HG03460 (cell line): ENCODE results near the gene MEMO1.
"Not testable (repeated sequence)": the region's sequence is repeated elsewhere in the genome, so short reads cannot be mapped to it uniquely, and the experiment has no call there.

Experiments
- ATAC-seq: cut with Tn5 transposase; IDR thresholded peaks from one replicate; pipeline ENCODE4 v1.9.1; 2021; ENCODE audit not compliant: unreplicated experiment

MEMO1 gene

GRCh38 chr2:31998731-31999383 is 12.0 kb downstream of the MEMO1 start:
- no peak for ATAC-seq

DNA sequence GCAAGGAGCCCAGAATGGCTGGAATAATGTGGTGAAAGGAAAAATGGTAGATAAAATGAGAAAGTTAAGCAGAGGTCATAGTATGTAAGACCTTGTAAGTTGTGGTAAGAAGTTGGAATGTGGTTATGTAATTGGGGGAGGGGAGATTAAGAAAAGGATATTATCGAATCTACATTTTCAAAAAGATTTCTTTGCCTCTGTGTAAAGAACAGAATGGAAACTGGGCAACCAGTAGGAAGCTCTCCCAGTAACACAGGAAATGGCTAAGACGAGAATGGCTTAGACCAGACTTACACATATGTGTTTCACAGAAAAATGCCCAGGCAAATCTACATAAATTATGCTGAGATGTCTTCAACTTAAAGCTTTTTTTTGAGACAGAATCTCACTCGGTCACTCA is 13.2 kb downstream of the MEMO1 start:
- ATAC-seq = peak; percentile 52

DNA sequence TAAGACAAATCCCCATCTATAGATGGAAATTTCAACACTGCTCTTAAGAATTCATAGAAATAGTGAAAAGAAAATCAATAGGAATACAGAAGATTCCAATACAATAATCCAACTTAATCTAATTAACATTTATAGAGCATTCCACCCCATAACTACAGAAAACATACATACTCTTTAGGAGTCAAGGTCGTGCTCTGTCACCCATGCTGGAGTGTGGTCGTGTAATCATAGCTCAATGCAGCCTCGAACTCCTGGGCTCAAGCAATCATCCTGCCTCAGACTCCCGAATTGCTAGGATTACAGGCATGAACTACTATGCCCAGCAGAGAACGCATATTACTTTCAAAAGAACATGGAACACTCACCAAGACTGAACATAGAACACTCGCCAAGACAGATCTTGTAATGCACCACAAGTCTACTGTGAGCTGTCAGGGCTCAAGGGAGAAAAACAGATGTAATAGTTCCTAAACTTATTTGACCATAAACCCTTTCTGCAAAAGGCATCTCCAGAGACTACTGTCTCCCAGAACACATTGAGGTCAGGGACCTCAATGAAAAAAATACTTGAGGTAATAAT is 14.1 kb downstream of the MEMO1 start:
- no peak for ATAC-seq

DNA sequence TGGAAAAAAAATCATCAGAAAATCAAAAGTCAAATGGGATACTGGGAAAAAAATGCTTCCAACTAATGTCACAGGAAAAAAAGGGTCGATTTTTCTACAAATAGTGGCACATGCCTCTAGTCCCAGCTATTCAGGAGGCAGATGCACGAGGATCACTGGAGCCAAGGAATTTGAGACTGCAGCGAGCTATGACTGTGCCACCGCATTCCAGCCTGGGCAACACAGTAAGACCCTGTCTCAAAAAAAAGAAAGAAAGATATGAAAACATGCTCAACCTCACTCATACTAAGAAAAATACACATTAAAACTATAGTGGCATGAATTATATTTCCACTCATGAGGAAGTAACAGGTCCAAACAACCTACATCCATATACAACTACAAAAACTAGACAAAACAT is 17.9 kb downstream of the MEMO1 start:
- ATAC-seq = no peak

DNA sequence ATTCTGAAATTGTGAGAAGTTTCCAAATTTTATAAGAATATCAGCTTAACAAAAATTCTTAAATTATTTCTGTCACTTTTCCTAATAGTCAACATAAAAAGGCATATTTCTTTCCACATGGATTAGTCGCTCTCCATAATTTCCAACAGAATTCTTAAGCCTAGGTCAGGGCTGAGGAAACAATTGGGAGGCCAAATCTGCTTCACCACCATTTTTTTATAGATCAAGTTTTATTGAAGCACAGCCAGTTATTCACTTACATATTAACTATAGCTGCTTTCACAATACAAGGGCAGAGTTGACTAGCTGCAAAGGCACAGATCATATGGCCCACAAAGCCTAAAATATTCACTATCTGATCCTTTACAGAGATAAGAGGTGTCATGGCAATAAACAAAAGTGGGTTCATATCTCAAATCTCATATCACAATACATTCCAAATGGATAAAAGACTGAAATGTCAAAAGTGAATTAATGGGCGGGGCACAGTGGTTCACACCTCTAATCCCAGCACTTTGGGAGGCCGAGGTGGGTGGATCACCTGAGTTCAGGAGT is 18.7 kb downstream of the MEMO1 start:
- no peak for ATAC-seq

GRCh38 chr2:31989946-31990345 is 20.9 kb downstream of the MEMO1 start:
- no peak for ATAC-seq

GRCh38 chr2:31987454-31988220 is 23.2 kb downstream of the MEMO1 start:
- ATAC-seq = no peak

DNA sequence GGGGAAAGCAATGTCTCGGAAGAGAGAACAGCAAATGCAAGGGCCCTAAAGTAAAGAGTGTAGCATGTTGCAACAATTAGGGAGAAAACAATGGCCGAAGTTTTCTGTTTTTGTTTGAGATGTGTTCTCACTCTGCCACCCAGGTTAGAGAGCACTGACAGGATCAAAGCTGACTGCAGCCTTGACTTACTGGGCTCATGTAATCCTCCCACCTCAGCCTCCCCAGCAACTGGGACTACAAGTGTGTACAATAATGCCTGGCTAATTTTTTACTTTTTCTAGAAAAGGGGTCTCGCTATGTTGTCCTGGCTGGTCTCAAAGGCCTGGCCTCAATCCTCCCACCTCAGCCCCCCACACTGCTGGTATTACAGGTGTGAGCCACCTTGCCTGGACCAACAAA is 23.9 kb downstream of the MEMO1 start:
- no peak for ATAC-seq

GRCh38 chr2:31983762-31984467 is 26.9 kb downstream of the MEMO1 start:
- ATAC-seq = no peak

GRCh38 chr2:31980674-31981356 is 30.0 kb downstream of the MEMO1 start:
- ATAC-seq = peak; percentile 96

DNA sequence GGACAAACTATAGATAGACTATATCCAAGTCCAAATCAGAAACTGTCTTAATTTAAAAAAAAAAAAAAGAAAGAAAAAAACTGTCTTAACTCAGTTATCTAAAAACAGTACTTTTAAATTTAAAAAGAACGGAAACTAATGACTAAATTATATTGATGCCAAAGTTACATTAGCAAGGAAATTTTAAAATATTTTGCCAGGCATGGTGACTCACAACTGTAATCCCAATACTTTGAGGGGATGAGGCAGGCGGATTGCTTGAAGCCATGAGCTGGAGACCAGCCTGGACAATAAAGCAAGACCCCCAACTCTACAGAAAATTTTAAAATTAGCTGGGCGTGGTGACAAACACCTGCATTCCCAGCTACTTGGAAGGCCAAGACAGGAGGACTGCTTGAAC is 30.9 kb downstream of the MEMO1 start:
- ATAC-seq = no peak

DNA sequence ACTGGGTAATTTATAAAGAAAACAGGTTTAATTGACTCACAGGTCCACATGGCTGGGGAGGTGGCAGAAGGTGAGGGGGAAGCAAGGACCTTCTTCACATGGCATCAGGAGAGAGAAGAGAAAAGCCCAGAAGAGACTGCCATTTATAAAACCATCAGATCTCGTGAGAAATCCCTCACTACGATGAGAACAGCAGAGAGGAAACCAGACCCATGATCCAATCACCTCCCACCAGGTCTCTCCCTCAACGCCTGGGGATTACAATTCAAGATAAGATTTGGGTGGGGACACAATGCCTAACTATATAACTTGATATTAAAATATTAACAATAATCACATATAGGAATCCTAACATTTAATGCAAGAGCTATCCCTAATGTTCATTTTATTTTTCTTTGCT is 31.8 kb downstream of the MEMO1 start:
- no peak for ATAC-seq

GRCh38 chr2:31978436-31978835 is 32.4 kb downstream of the MEMO1 start:
- ATAC-seq = no peak

DNA sequence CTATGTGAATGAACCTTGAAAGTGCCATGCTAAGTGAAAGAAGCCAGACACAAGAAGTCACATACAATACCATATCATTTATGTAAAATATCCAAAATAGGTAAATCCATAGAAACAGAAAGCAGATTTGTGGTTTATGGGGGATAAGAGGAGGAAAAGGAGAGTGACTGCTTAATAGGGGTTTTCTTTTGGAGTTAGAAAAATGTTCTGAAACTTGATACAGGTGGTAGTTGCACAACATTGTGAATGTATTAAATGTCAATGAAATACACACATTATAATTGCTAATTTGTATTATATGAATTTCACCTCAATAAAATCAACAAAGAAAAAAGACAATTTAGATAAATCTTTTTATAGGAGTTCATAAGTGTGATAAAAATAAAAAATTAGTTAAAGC is 37.1 kb downstream of the MEMO1 start:
- no peak for ATAC-seq

DNA sequence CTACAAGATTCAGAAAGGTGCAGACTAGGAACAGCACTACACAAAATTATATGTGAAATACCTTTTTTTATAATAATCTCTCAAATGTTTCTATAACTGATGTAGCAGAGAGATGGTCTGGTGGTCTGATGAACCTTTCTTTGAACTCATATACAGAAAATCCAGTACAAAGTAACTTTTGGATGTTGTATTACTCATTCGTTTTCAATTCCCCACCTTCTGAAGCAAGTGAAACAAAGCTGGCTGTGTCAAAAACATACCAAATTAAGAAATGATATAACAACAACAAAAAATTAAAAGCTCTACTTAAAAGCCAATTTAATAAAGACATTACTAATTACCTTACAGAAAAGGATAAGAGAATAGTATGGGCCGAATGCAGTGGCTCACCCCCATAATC is 38.7 kb downstream of the MEMO1 start:
- ATAC-seq = no peak

- ATAC-seq = no peak
These were observed 41.6 kb downstream of the MEMO1 start for GRCh38 chr2:31969178-31969577.

DNA sequence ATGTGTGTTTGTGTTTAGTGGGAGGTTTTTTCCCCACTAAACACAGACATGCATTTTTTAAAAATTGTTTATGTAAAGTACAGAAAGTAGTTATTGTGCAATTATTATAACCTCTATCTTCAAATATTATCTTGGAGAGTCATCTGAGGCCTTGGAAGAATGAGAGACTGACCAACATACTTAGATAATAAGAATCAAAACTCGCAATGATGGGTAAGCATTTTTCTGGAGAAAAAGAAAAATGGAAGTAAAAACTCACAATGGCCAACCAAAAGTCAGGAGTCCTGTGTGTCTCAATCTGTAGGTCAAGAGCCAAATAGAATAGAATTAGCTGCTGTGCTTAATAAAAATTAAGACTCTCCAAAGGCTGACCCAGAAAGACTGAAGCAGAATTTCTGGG is 43.0 kb downstream of the MEMO1 start:
- no peak for ATAC-seq

DNA sequence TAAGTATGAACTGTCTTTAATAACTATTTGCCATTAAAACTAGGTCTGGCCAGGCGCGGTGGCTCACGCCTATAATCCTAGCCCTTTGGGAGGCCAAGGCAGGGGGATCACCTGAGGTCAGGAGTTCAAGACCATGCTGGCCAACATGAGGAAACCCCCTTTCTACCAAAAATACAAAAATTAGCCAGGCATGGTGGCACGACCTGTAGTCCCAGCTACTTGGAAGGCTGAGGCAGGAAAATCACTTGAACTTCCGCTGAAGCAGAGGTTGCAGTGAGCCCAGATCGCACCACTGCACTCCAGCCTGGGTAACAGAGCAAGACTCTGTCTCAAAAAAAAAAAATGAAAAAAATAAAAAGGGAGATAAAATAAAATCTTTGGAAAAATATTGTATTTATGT is 44.4 kb downstream of the MEMO1 start:
- not testable (repeated sequence) for ATAC-seq

DNA sequence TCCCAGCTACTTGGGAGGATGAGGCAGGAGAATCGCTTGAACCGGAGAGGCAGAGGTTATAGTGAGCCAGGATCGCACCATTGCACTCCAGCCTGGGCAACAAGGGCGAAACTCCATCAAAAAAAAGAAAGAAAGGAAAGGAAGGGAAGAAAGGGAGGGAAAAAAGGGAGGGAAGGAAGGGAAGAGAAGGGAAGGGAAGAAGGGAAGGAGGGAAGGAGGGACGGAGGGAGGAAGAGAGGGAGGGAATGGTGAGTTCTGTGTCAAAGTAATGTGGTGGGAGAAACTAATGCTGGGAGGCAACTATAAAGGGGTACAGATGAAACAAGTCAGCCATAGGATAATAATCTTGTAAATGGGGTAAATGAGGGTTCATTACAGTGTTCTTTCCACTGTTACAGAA is 45.7 kb downstream of the MEMO1 start:
- no peak for ATAC-seq

- ATAC-seq = no peak
These were observed 47.9 kb downstream of the MEMO1 start for GRCh38 chr2:31962757-31963361.
